Measurements from ENCODE around the gene FUZ.

DNA sequence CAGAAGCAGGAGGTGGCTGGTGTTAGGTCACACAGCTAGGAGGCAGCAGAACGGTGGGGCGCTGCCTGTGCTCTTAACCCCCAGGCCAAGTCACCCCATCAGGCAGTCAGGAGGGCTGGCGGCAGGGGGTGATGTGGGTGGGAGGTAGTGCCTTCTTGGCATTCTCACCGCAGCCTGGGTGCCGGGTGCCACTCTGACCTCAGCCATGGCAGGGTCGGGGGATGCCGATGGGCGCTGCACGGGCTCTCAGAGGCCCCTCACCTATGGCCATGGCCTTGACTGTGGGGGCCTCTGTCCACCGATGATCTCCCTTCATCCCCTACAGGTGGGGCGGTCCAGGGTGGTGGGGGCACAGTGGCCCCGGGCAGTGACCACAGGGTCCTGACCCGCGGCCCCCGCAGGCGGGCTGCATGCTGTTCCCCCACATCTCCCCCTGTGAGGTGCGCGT lies 43.5 kb upstream of the FUZ start:
- TF ChIP-seq, protein P1, sequence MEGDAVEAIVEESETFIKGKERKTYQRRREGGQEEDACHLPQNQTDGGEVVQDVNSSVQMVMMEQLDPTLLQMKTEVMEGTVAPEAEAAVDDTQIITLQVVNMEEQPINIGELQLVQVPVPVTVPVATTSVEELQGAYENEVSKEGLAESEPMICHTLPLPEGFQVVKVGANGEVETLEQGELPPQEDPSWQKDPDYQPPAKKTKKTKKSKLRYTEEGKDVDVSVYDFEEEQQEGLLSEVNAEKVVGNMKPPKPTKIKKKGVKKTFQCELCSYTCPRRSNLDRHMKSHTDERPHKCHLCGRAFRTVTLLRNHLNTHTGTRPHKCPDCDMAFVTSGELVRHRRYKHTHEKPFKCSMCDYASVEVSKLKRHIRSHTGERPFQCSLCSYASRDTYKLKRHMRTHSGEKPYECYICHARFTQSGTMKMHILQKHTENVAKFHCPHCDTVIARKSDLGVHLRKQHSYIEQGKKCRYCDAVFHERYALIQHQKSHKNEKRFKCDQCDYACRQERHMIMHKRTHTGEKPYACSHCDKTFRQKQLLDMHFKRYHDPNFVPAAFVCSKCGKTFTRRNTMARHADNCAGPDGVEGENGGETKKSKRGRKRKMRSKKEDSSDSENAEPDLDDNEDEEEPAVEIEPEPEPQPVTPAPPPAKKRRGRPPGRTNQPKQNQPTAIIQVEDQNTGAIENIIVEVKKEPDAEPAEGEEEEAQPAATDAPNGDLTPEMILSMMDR (IDR thresholded peaks at IDR 0.05), result no peak
- TF ChIP-seq POLR2A (IDR thresholded peaks at IDR 0.05), result no peak
